Thymus (tissue), 2 donors: ENCODE measurements around the gene TBX1. TPM values are rescaled to one million over a fixed set of nuclear protein-coding genes. Genes with fewer than 3 reads are reported as not detected.

Experiments used
- polyA plus RNA-seq: library from polyadenylated mRNA; stranded (reverse); fragments of 200-250 nt; gene quantifications from one replicate; pipeline ENCODE4 v1.2.3, GENCODE V29; 2013
- total RNA-seq: library from RNA; stranded (reverse); fragments of 120-200 nt; gene quantifications from one replicate; pipeline ENCODE4 v1.2.4, GENCODE V29; 2013
- donor health status: healthy.

TBX1 gene
- total and polyA plus RNA-seq, 2 donors = 0.05 to 0.96 TPM

Other genes with a start within 250 kb of the TBX1 start
- gene CLDN5, start 236.4 kb upstream of the TBX1 start, total RNA-seq = 8.9 TPM
- 112 TPM for gene CLDN5, start 236.4 kb upstream of the TBX1 start, polyA plus RNA-seq
- 10.1 TPM for gene SEPTIN5, start 46.3 kb upstream of the TBX1 start, total RNA-seq
- 22.2 TPM for gene SEPTIN5, start 46.3 kb upstream of the TBX1 start, polyA plus RNA-seq
- gene GP1BB, start 37.2 kb upstream of the TBX1 start, total RNA-seq = 2.1 TPM
- 9.6 TPM for gene GP1BB, start 37.2 kb upstream of the TBX1 start, polyA plus RNA-seq
- 15.4 TPM for gene GNB1L, start 94.1 kb downstream of the TBX1 start, total RNA-seq
- gene GNB1L, start 94.1 kb downstream of the TBX1 start, polyA plus RNA-seq = 11.2 TPM
- gene RTL10, start 94.1 kb downstream of the TBX1 start, total RNA-seq = 19.2 TPM
- 20.8 TPM for gene RTL10, start 94.1 kb downstream of the TBX1 start, polyA plus RNA-seq
- gene COMT, start 181.0 kb downstream of the TBX1 start, total RNA-seq = 53.6 TPM
- gene COMT, start 181.0 kb downstream of the TBX1 start, polyA plus RNA-seq = 74.5 TPM
- gene TXNRD2, start 181.0 kb downstream of the TBX1 start, total RNA-seq = 10.1 TPM
- gene TXNRD2, start 181.0 kb downstream of the TBX1 start, polyA plus RNA-seq = 24.2 TPM